Stomach (tissue), 19 donors: ENCODE data around the gene M1AP. TPM values are rescaled to one million over a fixed set of nuclear protein-coding genes. Genes with fewer than 3 reads are reported as not detected.
A peak's percentile ranks its signal among the peaks of the same experiment; 100 is the strongest.

Experiments
- DNase-seq, 2 donors: peaks; one replicate each; pipeline versions ENCODE4 v3.0.0 to v3.0.0-alpha.2; 2013 to 2019
- H3K27ac ChIP-seq, 5 donors: fragments of 200-600 bp in 4 of 5; sonication (generic) in 4 of 5; one replicate each; pipeline ENCODE4 v1.5.1; 2013 to 2019; ENCODE audit warnings: mild to moderate bottlenecking in 1 of 5, moderate library complexity in 1 of 5
- H3K27me3 ChIP-seq, 3 donors: fragments of 200-600 bp; sonication (generic); one replicate each; pipeline ENCODE4 v1.5.1; 2017 to 2019; ENCODE audit warnings: mixed run types in 1 of 3
- H3K36me3 ChIP-seq, 4 donors: fragments of 200-600 bp; sonication (generic); 1 replicate in 3 of 4; 2 replicates in 1 of 4; pipeline ENCODE4 v1.5.1; 2016 to 2019
- H3K4me1 ChIP-seq, 4 donors: fragments of 200-600 bp; sonication (generic); one replicate each; pipeline ENCODE4 v1.5.1; 2016 to 2019
- H3K4me3 ChIP-seq, 4 donors: fragments of 200-600 bp; sonication (generic) in 3 of 4; one replicate each; pipeline ENCODE4 v1.5.1; 2016 to 2019; ENCODE audit warnings: mild to moderate bottlenecking in 1 of 4
- H3K9me3 ChIP-seq, 4 donors: fragments of 200-600 bp; sonication (generic); one replicate each; pipeline ENCODE4 v1.5.1; 2016 to 2019
- EP300 ChIP-seq: sonication (generic); formaldehyde crosslinking; IDR thresholded peaks from one replicate; pipeline ENCODE4 v1.6.1; 2017; ENCODE audit warnings: antibody characterized with exemption
- POLR2A ChIP-seq, 4 donors: fragments of 450-650 bp; IDR thresholded peaks; one replicate each; pipeline ENCODE4 v1.6.1; 2016; ENCODE audit warnings: antibody characterized with exemption in 4 of 4, control low read depth in 2 of 4, mild to moderate bottlenecking in 1 of 4, moderate library complexity in 1 of 4
- POLR2AphosphoS5 ChIP-seq, 3 donors: sonication (generic); formaldehyde crosslinking; IDR thresholded peaks; one replicate each; pipeline ENCODE4 v1.6.1; 2016; ENCODE audit warnings: antibody characterized with exemption in 3 of 3
- WGBS, 5 donors: extraction: QIAGEN DNeasy Blood & Tissue Kit in 3 of 5; methylation state at CpG; one replicate each; pipeline versions ENCODE4 v1.1.5 to v1.1.7; 2013 to 2018; 5-methylcytosine and 5-hydroxymethylcytosine counted together
- intact Hi-C: fragments of 100-400 bp; cut with DNase I; formaldehyde crosslinking; loops from one replicate; pipeline ENCODE4 v1.15.1; 2023; ENCODE audit warnings: low total_unique reads
- long read RNA-seq, 10 donors: transcript quantifications; one replicate each; lab custom pipeline, GENCODE V29; 2026
- polyA plus RNA-seq, 3 donors: library from polyadenylated mRNA; stranded (reverse); fragments of 200-250 nt; gene quantifications; one replicate each; pipeline ENCODE4 v1.2.3, GENCODE V29; 2013
- total RNA-seq, 5 donors: library from RNA; depleted of rRNA; stranded (reverse); fragments of >200 nt; gene quantifications; one replicate each; pipeline versions ENCODE4 v1.1.0 to v1.2.3, GENCODE V29; 2014 to 2016
- TF ChIP-seq, protein P1 (sequence below), 7 experiments: fragments of 450-650 bp in 4 of 7; fragments of 200-600 bp in 3 of 7; sonication (generic) in 3 of 7; IDR thresholded peaks; one replicate each; pipeline ENCODE4 v1.5.1; 2016 to 2019; ENCODE audit warnings: antibody characterized with exemption in 7 of 7, control low read depth in 2 of 7, mild to moderate bottlenecking in 1 of 7
- donor health status: healthy with polysubstance abuse.
- donor health status: Bipolar disorder and iron deficiency.
- donor health status: healthy.

M1AP gene
- 10 to 100 TPM in 1 of 5 donors, 1 to 10 TPM in 1, under 1 TPM in 1, not detected in 2; 0.18 to 27.1 (median 3.5) TPM for total RNA-seq
- polyA plus RNA-seq = under 1 TPM in 2 of 3 donors, not detected in 1; 0.20 to 0.31 TPM
- long read RNA-seq, donor 1 = 0 reads
- long read RNA-seq, donor 2 = 0 reads
- long read RNA-seq, donor 3 = 0 reads
- long read RNA-seq, donor 4 = 0 reads
- long read RNA-seq, donor 5 = 0 reads
- long read RNA-seq, donor 6 = 0 reads
- long read RNA-seq, donor 7 = 0 reads
- long read RNA-seq, donor 8 = 0 reads
- long read RNA-seq, donor 9 = 0 reads
- long read RNA-seq, donor 10 = 0 reads

DNA sequence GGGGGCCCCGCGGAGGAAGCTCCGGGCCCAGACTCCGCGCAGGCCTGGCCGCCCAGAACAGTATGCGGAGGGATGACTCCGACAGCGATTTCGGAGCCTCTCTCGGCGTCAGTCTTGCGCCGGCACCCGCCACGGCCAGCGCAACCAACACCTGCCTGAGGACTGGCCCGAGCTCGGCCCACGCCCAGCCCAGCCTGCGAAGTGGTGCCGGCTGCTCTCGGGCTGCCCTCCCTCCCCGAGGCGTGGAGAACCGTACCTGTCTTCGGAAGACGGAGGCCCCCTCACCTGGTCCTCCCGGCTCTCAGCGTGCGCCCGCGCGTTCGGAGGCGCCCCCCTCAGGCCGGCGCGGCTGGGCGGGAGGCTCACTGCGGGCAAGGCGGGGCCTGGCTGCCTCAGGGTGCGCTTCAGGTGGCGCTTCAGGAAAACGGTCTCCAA lies at the start of gene M1AP:
TSS of gene M1AP (minus strand) at position 322 of the 435 bp plus-strand sequence. CDS start 8,055 bp downstream, outside the sequence.
- no peak within 1 kb of the TSS for H3K27ac ChIP-seq
- peak; percentile 28 to 53 for DNase-seq
- no peaks in the 10 kb centered on the region for H3K36me3 ChIP-seq
- no peaks in the 10 kb centered on the region for H3K4me1 ChIP-seq
- peak within 1 kb of the TSS; percentile 25 to 44 (median 33) for H3K4me3 ChIP-seq
- no peaks in the 10 kb centered on the region for H3K9me3 ChIP-seq
- intact Hi-C loops = no loop called here
- WGBS, 5 donors = 9 to 16% (median 13%) methylated on average over 15 to 45 of the region's 45 CpGs
- H3K27me3 ChIP-seq = peaks cover 0 to 29% (median 14%) of the 10 kb centered on the region in 3 donors
- TF ChIP-seq, protein P1, sequence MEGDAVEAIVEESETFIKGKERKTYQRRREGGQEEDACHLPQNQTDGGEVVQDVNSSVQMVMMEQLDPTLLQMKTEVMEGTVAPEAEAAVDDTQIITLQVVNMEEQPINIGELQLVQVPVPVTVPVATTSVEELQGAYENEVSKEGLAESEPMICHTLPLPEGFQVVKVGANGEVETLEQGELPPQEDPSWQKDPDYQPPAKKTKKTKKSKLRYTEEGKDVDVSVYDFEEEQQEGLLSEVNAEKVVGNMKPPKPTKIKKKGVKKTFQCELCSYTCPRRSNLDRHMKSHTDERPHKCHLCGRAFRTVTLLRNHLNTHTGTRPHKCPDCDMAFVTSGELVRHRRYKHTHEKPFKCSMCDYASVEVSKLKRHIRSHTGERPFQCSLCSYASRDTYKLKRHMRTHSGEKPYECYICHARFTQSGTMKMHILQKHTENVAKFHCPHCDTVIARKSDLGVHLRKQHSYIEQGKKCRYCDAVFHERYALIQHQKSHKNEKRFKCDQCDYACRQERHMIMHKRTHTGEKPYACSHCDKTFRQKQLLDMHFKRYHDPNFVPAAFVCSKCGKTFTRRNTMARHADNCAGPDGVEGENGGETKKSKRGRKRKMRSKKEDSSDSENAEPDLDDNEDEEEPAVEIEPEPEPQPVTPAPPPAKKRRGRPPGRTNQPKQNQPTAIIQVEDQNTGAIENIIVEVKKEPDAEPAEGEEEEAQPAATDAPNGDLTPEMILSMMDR (IDR thresholded peaks at IDR 0.05) = no peak
- TF ChIP-seq EP300 (no peak), POLR2AphosphoS5 (IDR thresholded peaks at IDR 0.05) (no peak), POLR2A (IDR thresholded peaks at IDR 0.05) (no peak)

GRCh38 chr2:74696829-74697228 lies 48.7 kb upstream of the M1AP start:
- Histone ChIP-seq H3K4me1 (peaks cover 0 to 15% (median 0%) of the 10 kb centered on the region in 4 donors), H3K27ac (no peak overlapping the region), H3K9me3 (no peaks in the 10 kb centered on the region), H3K27me3 (peaks cover 0 to 5% (median 0%) of the 10 kb centered on the region in 3 donors), H3K4me3 (no peak overlapping the region), H3K36me3 (no peaks in the 10 kb centered on the region)
- 58 to 72% (median 63%) methylated on average over 2 of the region's 2 CpGs for WGBS, 5 donors
- DNase-seq = no peak
- TF ChIP-seq, protein P1 (IDR thresholded peaks at IDR 0.05) = no peak
- no peak for TF ChIP-seq EP300
- no peak for TF ChIP-seq POLR2AphosphoS5 (IDR thresholded peaks at IDR 0.05)
- no peak for TF ChIP-seq POLR2A (IDR thresholded peaks at IDR 0.05)
- intact Hi-C loops = no loop called here

DNA sequence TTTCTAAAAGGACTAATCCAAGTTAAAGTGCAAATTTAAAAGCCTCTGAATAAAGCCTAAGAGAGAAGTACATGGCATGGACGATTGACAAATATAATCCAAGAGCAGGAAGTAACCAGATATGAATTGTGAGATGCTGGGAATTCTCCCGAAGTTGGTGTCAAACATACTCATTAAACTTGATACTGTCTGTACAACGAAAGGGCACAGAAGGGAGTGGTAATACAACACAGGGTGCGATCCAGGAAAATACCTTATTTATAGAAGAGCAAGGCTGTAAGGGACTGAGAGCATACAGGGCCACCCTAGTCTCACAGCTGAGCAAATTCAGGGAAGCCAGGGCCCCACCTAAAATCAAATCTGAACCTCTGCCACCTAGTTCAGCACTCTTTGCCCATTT lies 47.5 kb upstream of the M1AP start:
- Histone ChIP-seq H3K27ac (no peak overlapping the region), H3K4me3 (no peak overlapping the region), H3K36me3 (no peaks in the 10 kb centered on the region), H3K9me3 (no peaks in the 10 kb centered on the region), H3K27me3 (peaks cover 0 to 5% (median 0%) of the 10 kb centered on the region in 3 donors), H3K4me1 (peaks cover 0 to 15% (median 0%) of the 10 kb centered on the region in 4 donors)
- WGBS, 5 donors = 40 to 60% (median 51%) methylated on average over 4 of the region's 4 CpGs
- TF ChIP-seq POLR2AphosphoS5 (IDR thresholded peaks at IDR 0.05) (no peak), POLR2A (IDR thresholded peaks at IDR 0.05) (no peak), EP300 (no peak)
- TF ChIP-seq, protein P1 (IDR thresholded peaks at IDR 0.05) = no peak
- no peak for DNase-seq
- intact Hi-C loops = no loop called here

DNA sequence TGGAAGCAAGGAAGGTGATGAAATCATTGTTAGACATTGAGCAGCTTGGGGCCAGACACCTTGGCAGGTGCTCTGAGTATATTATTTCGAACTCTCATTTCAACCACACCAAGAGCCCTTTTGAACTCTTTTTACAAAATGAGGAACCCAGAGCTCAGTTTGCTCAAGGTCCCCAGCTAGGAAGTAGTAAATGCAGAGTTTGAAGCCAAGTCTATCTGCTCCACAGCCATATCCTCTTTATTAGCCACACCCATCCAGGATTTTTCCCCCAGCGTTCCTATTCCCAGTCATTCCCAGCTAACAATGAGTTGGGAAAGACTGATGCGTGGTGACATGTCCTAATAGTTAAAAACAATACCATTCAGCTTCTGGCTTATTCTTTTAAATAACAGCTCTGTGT lies 46.2 kb upstream of the M1AP start:
- TF ChIP-seq, protein P1 (IDR thresholded peaks at IDR 0.05) = no peak
- TF ChIP-seq POLR2A (IDR thresholded peaks at IDR 0.05) (no peak), POLR2AphosphoS5 (IDR thresholded peaks at IDR 0.05) (no peak), EP300 (no peak)
- intact Hi-C loops = no loop called here
- H3K36me3 ChIP-seq = no peaks in the 10 kb centered on the region
- no peak overlapping the region for H3K27ac ChIP-seq
- peaks cover 0 to 15% (median 0%) of the 10 kb centered on the region in 4 donors for H3K4me1 ChIP-seq
- no peak overlapping the region for H3K4me3 ChIP-seq
- WGBS, 5 donors = 46 to 61% (median 53%) methylated on average over 3 of the region's 3 CpGs
- DNase-seq = no peak
- H3K9me3 ChIP-seq = no peaks in the 10 kb centered on the region
- H3K27me3 ChIP-seq = peaks cover 0 to 8% (median 0%) of the 10 kb centered on the region in 3 donors
